HG03558 (cell line): ENCODE measurements around the gene AGTR2.
"Not testable (repeated sequence)": the region's sequence is repeated elsewhere in the genome, so short reads cannot be mapped to it uniquely, and the experiment has no call there.

Experiments used
- ATAC-seq: cut with Tn5 transposase; IDR thresholded peaks from one replicate; pipeline ENCODE4 v1.9.1; 2021; ENCODE audit warnings: moderate number of reproducible peaks; ENCODE audit not compliant: unreplicated experiment; ENCODE audit errors: extremely low read depth

AGTR2 gene, protein sequence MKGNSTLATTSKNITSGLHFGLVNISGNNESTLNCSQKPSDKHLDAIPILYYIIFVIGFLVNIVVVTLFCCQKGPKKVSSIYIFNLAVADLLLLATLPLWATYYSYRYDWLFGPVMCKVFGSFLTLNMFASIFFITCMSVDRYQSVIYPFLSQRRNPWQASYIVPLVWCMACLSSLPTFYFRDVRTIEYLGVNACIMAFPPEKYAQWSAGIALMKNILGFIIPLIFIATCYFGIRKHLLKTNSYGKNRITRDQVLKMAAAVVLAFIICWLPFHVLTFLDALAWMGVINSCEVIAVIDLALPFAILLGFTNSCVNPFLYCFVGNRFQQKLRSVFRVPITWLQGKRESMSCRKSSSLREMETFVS

DNA sequence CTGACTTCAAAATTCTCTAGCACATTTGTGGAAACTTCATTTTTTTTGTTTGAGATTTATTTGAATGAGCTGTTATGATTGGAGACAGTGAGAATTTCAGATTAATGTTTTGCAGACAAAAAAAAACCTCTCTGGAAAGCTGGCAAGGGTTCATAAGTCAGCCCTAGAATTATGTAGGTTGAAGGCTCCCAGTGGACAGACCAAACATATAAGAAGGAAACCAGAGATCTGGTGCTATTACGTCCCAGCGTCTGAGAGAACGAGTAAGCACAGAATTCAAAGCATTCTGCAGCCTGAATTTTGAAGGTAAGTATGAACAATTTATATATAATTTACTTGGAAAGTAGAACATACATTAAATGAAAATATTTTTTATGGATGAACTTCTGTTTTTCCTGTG is at the start of gene AGTR2:
Gene AGTR2 (plus strand): TSS at position 234 of the 400 bp plus-strand sequence. CDS start 1,537 bp downstream, outside the sequence.
- no peak for ATAC-seq

DNA sequence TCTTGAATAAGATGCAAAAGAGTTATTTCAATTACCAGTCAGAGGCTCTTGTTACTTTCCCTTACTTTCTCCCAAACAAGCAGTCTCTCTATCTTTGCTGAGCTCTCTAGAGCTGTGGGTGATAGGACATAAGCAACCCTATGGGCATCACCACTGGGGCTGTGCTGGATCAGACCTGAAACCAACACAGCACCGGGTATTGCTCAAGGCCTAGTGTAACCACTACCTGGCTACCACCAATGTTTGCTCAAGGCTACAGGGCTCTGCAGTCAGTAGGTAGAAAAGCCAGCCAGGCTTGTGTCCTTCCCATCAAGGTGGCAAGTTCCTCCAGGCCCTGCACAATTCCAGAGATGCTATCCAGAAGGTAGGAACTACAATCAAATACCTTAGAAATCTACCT is 35.3 kb upstream of the AGTR2 start:
- no peak for ATAC-seq

DNA sequence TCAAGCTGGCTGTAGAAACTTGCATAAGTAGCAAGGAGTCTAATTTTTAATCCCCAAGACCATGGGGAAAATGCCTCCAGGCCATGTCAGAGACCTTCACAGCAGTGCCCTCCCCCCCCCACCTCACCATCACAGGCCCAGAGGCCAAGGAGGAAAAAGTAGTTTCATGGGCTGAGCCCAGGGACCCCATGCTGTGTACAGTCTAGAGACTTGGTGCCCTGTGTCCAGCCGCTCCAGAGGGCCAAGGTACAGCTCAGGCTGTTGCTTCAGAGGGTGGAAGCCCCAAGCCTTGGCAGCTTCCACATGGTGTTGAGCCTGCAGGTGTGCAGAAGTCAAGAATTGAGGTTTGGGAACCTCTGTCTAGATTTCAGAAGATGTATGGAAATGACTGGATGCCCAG is 29.3 kb upstream of the AGTR2 start:
- ATAC-seq: not testable (repeated sequence)

DNA sequence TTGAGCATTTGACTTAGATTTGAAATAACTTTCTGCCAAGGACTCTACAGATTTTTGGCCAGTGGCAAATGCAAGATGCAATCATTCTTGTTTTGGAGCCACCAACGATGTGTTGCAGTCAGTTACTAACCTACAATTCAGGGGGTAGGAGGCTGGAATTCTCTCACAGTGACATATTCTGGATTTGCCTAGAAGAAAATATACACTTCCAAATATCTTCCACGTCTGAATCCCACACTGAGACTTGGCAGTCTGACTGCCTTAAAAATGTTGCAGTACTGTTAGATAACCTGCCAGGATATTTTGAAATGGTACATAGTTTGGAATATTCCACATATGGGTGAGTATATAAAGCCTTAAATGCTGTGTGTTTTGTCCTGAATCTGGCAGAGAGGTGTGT is 27.6 kb upstream of the AGTR2 start:
- no peak for ATAC-seq

DNA sequence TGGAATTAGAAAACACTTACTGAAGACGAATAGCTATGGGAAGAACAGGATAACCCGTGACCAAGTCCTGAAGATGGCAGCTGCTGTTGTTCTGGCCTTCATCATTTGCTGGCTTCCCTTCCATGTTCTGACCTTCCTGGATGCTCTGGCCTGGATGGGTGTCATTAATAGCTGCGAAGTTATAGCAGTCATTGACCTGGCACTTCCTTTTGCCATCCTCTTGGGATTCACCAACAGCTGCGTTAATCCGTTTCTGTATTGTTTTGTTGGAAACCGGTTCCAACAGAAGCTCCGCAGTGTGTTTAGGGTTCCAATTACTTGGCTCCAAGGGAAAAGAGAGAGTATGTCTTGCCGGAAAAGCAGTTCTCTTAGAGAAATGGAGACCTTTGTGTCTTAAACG is 2.4 kb downstream of the AGTR2 start:
- ATAC-seq: no peak

DNA sequence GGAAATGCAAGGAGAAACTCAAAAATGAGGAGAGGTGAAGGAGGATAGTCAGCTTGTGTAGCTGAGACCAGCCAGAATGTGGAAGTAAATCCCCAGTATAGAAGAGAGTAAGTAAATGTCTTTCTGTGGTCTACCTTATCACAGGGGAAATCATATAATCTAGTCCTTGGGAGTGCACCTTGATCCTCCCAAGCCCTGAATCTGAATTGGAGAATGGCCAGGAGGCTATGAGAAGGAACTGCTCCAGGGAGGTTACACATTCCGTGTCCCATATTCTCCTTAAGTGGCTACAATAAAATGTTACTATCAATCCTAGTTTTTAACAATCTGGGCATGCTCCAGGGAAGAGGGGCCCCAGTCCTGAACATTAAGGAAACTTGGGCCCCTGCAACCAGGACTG is 10.8 kb downstream of the AGTR2 start:
- ATAC-seq: no peak

DNA sequence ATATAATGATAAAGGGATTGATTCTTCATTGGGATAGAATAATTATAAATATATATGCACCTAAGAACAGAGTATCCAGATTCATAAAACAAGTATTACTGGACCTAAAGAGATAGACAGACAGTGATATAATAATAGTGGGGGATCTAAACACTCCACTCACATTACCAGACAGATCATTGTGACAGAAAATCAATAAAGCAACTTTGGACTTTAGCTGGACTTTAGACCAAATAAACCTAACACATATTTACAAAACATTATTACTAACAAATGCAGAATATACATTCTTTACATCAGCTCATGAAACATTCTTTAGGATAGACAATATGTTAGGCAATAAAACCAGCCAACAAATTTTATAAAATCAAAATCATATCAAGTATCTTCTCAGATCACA is 14.6 kb downstream of the AGTR2 start:
- ATAC-seq: no peak

DNA sequence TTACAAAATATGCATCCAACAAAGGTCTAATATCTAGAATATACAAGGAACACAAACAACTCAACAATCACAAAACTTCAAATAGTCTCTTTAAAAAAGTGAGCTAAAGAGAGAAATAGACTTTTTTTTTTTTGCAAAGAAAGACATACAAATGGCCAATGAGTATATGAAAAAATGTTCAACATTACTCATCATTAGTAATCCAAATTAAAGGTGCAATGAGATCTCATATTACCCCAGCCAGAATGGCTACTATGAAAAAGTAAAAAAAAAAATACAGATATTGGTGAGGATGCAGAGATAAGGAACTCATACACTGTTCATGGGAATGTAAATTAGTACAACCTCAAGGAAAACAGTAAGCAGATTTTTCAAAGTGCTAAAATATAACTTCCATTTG is 24.1 kb downstream of the AGTR2 start:
- no peak for ATAC-seq

DNA sequence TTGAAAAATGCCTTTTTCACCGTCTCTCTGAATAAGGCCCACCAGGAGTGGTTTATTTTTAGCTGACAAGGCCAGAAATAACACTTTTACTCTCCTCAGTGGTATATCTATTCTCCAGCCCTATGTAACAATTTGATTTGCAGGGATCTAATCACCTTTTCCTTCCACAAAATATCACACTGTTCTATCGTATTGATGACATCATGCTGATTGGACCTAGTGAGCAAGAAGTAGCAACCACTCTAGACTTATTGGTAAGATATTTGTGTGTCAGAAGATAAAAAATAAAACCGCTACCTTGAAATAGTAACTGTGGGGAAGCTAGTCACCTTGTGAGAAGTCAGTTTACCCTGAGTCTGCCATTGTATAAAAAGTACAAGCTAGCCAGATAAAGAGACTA is 27.7 kb downstream of the AGTR2 start:
- no peak for ATAC-seq

DNA sequence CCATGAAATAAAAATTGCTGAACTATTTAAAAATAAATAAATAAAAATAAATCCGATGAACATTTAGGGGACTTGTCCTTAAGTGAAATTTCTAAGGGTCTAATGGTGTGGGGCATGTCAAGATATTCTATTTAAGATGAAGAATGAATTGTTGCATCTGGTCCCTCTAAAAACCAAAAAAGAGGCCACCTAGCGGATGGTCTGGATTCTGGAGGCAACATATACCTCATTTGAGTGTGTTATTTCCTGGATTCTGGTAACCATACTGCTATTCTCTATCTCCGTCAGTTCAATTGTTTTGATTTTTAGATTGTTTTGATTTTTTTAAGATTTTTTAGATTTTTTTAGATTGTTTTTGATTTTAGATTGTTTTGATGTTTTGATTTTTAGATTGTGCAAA is 28.3 kb downstream of the AGTR2 start:
- peak; percentile 43 for ATAC-seq

DNA sequence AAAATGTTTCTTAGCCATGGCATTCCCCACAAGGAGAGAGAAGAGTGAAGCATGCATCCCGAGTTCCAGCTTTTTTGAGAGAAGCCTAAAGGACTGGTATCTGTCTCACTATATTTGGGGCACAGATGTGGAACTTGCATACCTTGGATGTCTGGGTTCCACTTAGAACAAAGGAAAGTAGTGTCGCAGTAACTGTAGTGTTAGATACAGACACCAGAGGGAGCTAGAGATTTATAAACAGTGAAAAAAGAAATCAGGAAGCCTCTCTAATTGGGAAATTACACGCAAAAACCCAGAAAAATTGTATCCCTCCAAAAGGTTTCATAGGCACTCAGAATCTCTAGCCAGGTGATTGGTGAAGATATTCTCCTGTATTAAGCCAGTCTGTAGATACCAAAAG is 34.4 kb downstream of the AGTR2 start:
- ATAC-seq: no peak

DNA sequence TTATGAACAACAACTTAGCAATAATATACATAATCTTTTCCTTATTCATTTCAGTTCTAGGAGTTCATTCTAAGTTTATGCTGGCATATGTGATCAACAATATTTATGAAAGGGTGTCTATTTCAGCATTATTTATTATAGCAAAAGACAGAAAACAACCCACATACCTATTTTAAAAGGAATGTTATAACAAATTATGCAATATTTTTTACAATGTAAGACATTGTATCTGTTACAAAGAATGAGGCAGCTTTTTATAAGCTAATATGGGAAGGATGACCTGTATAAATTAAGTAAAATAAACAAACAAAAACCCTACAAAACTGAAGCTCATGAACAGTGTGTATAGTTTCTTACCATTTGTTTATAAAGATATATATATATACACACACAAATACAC is 42.7 kb downstream of the AGTR2 start:
- no peak for ATAC-seq

DNA sequence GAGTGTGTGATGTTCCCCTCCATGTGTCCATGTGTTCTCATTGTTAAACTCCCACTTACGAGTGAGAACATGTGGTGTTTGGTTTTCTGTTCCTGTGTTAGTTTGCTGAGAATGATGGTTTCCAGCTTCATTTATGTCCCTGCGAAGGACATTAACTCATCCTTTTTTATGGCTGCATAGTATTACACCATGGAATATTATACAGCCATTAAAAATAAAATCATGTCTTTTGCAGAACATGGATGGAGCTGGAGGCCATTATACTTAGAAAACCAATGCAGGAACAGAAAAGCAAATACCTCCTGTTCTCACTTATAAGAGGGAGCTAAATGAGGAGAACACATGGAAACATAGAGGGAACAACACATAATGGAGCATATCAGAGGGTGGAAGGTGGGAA is 46.5 kb downstream of the AGTR2 start:
- ATAC-seq: not testable (repeated sequence)
